OCI-LY3 (cell line): ENCODE data around the gene NOP56.

Source experiments
- H2AFZ ChIP-seq: fragments of 200-600, 300-600 bp; shearing (Covaris generic); 2 replicates; pipeline ENCODE4 v1.6.0; 2014; ENCODE audit warnings: antibody characterized with exemption, low read depth, low read length
- H3K27ac ChIP-seq: fragments of 200-600, 300-600 bp; sonication (generic); 2 replicates; pipeline ENCODE4 v1.5.1; 2014; ENCODE audit warnings: mild to moderate bottlenecking, low read length, moderate library complexity, mixed read lengths
- H3K27me3 ChIP-seq: fragments of 200-600, 300-600 bp; sonication (generic); 2 replicates; pipeline ENCODE4 v1.6.1; 2014; ENCODE audit warnings: low read depth, low read length, mixed read lengths
- H3K36me3 ChIP-seq: fragments of 200-600, 300-600 bp; sonication (generic); replicated peaks from 2 replicates; pipeline ENCODE3; 2014; ENCODE audit warnings: low read depth, low read length, mixed read lengths
- H3K4me1 ChIP-seq: fragments of 300-600, 200-600 bp; sonication (generic); 2 replicates; pipeline ENCODE4 v1.6.1; 2014; ENCODE audit warnings: low read length, mixed read lengths
- H3K4me2 ChIP-seq: fragments of 200-600, 300-600 bp; sonication (generic); 2 replicates; pipeline ENCODE4 v1.6.1; 2014; ENCODE audit warnings: low read length, mixed read lengths
- H3K4me3 ChIP-seq: fragments of 300-600, 200-600 bp; sonication (generic); 2 replicates; pipeline ENCODE4 v1.5.1; 2014; ENCODE audit warnings: antibody characterized with exemption, mild to moderate bottlenecking, low read length, moderate library complexity
- H3K79me2 ChIP-seq: fragments of 300-600, 200-600 bp; shearing (Covaris generic); 2 replicates; pipeline ENCODE4 v1.6.1; 2014; ENCODE audit warnings: mild to moderate bottlenecking, low read length, mixed read lengths
- H3K9ac ChIP-seq: fragments of 300-600, 200-600 bp; shearing (Covaris generic); 2 replicates; pipeline ENCODE4 v1.6.0; 2014; ENCODE audit warnings: mild to moderate bottlenecking, low read length, moderate library complexity
- H3K9me3 ChIP-seq: fragments of 200-600, 300-600 bp; shearing (Covaris generic); 2 replicates; pipeline ENCODE4 v1.6.1; 2014; ENCODE audit warnings: low read length, mixed read lengths; ENCODE audit not compliant: insufficient read depth
- H4K20me1 ChIP-seq: fragments of 200-600, 300-600 bp; sonication (generic); 2 replicates; pipeline ENCODE4 v1.6.1; 2016; ENCODE audit warnings: low read length, mixed read lengths; ENCODE audit not compliant: insufficient read depth
- EZH2phosphoT487 ChIP-seq: fragments of 200-600 bp; shearing (Covaris generic); IDR thresholded peaks from 2 replicates; pipeline ENCODE4 v1.6.1; 2018; ENCODE audit warnings: antibody characterized with exemption, mixed run types, low read depth
- TF ChIP-seq, protein P1 (sequence below): fragments of 200-600, 300-600 bp; sonication (generic); IDR thresholded peaks from 2 replicates; pipeline ENCODE4 v1.5.1; 2014; ENCODE audit warnings: antibody characterized with exemption, low read length, low read depth

Gene NOP56

DNA sequence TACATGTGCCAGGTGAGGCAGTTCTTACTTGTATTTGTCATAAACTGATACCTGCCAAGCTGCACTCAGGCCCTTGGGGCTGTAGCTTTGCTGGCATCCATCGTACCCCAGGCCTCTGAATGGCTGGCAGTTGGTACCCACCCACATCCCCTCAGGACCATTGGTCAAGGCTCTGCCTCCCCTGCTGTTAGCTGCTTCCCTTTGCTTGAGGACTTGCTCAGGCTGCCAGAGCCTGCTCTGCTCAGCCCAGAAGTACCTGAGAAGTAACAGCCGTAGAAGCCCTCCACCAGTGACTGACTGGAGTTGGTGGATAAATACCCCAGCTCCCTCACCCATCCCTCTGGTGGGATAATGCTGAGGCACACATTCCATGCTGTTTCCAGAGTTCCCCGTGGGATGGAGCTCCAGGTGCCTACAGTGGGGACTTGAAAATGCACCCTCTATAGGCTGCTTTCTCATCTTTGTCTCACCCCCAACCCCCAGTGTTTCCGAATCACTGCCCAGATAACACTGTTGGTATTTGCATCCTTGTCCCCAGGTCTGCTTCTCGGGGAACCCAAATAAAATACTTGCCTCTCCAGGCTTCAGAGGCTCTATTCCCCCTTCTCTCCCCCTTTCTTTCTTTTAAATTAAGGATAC, 47.5 kb downstream of the NOP56 start:
- Histone ChIP-seq H3K9me3 (no peaks in the 10 kb centered on the region), H3K36me3 (no peaks in the 10 kb centered on the region), H3K9ac (no peak overlapping the region), H4K20me1 (no peaks in the 10 kb centered on the region), H3K27ac (no peak overlapping the region), H2AFZ (no peak overlapping the region), H3K4me2 (no peak overlapping the region), H3K4me3 (no peak overlapping the region), H3K4me1 (no peaks in the 10 kb centered on the region), H3K79me2 (no peaks in the 10 kb centered on the region), H3K27me3 (peaks cover 28% of the 10 kb centered on the region)
- TF ChIP-seq, protein P1, sequence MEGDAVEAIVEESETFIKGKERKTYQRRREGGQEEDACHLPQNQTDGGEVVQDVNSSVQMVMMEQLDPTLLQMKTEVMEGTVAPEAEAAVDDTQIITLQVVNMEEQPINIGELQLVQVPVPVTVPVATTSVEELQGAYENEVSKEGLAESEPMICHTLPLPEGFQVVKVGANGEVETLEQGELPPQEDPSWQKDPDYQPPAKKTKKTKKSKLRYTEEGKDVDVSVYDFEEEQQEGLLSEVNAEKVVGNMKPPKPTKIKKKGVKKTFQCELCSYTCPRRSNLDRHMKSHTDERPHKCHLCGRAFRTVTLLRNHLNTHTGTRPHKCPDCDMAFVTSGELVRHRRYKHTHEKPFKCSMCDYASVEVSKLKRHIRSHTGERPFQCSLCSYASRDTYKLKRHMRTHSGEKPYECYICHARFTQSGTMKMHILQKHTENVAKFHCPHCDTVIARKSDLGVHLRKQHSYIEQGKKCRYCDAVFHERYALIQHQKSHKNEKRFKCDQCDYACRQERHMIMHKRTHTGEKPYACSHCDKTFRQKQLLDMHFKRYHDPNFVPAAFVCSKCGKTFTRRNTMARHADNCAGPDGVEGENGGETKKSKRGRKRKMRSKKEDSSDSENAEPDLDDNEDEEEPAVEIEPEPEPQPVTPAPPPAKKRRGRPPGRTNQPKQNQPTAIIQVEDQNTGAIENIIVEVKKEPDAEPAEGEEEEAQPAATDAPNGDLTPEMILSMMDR: no peak
- no peak for TF ChIP-seq EZH2phosphoT487

DNA sequence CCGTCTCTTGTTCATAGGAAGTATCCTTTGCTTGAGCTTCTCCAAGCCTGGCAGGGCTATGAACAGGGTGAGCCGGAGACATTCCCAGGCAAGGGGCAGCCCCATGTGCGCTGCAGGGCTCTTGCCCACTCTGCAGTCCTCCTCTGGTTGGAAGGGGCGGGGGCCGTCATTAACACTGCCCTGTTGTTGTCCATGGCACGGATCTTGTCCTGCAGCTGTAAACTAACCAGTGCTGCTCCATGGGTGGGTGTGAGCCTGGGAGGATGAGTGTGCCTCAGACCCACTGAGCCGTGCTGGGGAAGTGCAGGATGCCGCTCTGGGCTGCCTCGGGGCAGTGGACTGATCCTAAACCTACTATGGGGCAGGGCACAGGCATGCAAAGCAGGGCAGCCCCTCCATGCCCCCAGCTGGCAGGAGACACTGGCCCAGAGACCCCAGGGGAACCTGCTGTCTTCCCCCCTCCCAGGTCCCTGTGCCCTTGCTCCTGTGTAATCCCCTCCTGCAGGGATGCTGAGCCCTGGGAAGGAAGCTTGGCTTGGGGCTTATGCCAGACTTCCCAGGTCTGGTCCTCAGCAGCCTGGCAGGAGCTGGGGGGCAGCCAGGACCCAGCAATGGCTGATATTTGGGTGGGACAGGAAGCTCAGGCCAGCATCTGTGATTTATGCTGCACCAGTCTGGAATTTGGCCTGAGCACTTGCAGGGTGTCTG, 48.6 kb downstream of the NOP56 start:
- H3K79me2 ChIP-seq: no peaks in the 10 kb centered on the region
- no peak overlapping the region for H3K9ac ChIP-seq
- no peaks in the 10 kb centered on the region for H4K20me1 ChIP-seq
- no peak overlapping the region for H2AFZ ChIP-seq
- no peaks in the 10 kb centered on the region for H3K36me3 ChIP-seq
- TF ChIP-seq, protein P1: no peak
- TF ChIP-seq EZH2phosphoT487: no peak
- peaks cover 28% of the 10 kb centered on the region for H3K27me3 ChIP-seq
- H3K9me3 ChIP-seq: no peaks in the 10 kb centered on the region
- H3K4me3 ChIP-seq: no peak overlapping the region
- no peaks in the 10 kb centered on the region for H3K4me1 ChIP-seq
- H3K27ac ChIP-seq: no peak overlapping the region
- no peak overlapping the region for H3K4me2 ChIP-seq

DNA sequence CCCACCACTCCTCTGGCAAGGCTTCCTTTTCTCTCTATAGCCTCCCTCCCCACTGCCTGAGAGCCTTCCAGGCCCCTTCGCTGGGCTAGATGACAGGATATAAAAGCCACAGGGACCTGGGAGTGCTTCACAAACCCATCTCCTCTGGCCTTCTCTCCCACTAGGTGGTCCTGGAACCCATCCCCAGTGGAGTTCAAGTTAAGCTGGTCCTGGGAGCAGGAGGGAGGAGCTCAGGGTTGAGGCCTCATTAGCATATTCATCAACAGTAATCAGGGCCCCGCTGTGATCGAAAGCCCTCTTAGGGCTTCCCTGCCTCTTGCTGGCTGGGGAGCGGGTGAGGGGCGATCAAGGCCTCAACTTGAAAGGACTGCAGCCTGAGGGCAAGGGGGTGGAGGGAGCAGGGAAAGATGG, 49.2 kb downstream of the NOP56 start:
- Histone ChIP-seq H3K4me3 (no peak overlapping the region), H4K20me1 (no peaks in the 10 kb centered on the region), H3K4me1 (peaks cover 5% of the 10 kb centered on the region), H2AFZ (no peak overlapping the region), H3K36me3 (no peaks in the 10 kb centered on the region), H3K27me3 (peaks cover 28% of the 10 kb centered on the region), H3K9me3 (no peaks in the 10 kb centered on the region), H3K27ac (no peak overlapping the region), H3K9ac (no peak overlapping the region), H3K79me2 (no peaks in the 10 kb centered on the region), H3K4me2 (no peak overlapping the region)
- TF ChIP-seq EZH2phosphoT487: no peak
- TF ChIP-seq, protein P1: no peak

DNA sequence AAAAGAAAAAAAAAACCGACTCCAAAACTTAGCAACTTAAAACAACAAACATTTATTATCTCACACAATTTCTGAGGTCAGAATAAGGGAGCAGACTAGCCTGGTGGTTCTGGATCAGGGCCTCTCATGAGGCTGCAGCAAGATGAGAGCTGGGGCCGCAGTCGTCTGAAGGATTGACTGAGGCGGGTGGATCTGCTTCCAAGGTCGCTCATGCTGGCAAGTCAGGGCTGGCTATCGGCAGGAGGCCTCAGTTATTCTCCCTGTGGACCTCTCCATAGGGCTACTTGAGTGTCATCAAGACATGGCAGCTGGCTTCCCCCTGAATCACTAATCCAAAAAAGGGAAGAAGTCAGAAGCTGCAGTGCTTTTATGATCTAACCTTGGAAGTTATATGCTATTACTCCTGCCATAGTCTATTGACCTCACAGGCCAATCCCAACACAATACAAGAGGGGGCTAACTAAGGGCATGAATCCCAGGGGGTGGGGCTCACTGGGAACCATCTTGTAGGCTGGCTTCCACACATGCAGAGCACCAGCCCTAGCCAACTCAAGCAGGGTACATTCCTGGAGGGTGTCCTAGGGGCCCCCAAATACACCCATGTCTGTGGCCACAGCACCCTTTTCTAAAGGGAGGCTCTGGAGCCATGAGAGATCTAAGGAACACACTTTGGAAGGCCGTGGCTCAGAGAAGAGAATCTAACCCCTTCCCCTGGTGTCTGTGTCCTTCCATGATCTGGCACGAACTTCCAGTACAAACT, 51.5 kb downstream of the NOP56 start:
- no peak overlapping the region for H3K4me3 ChIP-seq
- H3K9ac ChIP-seq: no peak overlapping the region
- no peak overlapping the region for H3K27ac ChIP-seq
- no peaks in the 10 kb centered on the region for H4K20me1 ChIP-seq
- no peaks in the 10 kb centered on the region for H3K9me3 ChIP-seq
- TF ChIP-seq, protein P1: no peak
- no peak for TF ChIP-seq EZH2phosphoT487
- H3K36me3 ChIP-seq: no peaks in the 10 kb centered on the region
- peaks cover 13% of the 10 kb centered on the region for H3K4me1 ChIP-seq
- H3K79me2 ChIP-seq: no peaks in the 10 kb centered on the region
- peaks cover 19% of the 10 kb centered on the region for H3K27me3 ChIP-seq
- H2AFZ ChIP-seq: no peak overlapping the region
- H3K4me2 ChIP-seq: no peak overlapping the region
